Inferior parietal cortex (tissue), 1 donor: ENCODE measurements around the gene RAB6B.
"Not testable (repeated sequence)": the region's sequence is repeated elsewhere in the genome, so short reads cannot be mapped to it uniquely, and the experiment has no call there.

Source experiments
- DNase-seq: peaks from one replicate; pipeline ENCODE4 v3.0.0-alpha.2; 2016; ENCODE audit errors: extremely low spot score

Gene RAB6B

DNA sequence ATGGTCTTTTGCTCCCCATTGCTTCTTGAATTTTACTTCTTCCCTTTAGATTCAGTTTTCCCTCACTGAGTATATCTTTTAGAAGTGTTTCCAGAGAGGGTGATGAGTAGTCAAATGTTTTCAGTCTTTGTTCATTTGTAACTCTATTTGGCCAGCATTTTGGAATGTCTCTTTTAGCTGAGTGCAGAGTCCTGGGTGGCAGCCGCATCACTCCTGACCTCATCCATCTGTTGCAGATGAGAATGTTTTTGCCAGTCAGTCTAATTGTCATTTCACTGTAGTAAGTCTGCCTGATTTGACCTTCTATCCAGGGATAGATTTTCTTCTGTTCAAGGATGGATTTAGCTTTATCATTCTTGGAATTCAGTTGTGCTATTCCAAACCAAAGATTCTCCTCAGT lies 82.8 kb downstream of the RAB6B start:
- no peak for DNase-seq

DNA sequence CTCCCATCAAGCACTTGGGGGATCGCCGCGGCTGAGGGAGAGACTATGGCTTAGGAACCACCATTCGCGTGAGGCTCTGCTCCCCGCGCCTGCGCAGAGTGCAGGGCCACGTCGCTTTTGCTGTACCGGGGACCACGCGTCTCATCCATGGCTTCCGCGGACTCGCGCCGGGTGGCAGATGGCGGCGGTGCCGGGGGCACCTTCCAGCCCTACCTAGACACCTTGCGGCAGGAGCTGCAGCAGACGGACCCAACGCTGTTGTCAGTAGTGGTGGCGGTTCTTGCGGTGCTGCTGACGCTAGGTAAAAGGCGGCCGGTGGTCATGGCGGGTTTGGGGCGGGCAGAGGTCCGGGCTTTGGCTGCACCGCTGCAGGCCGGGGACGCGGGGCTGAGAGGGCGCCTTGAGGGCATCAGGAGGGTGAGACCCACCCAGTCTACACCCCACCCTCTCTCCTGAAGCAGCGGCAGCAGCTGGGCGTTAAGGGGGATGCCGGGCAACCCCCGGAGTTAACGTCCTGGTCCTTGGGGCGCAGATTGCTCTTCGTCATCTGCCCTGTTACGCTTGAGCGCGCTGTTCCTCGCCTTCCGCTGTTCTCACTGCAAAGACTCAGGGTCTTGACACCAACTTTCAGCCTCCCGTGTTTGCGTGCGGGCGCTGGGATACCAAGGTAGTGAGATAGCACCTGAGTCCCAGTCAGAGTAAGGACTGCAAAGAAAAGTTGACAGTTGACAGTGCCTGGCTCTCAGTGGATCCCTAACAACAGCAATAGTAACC lies 89.8 kb downstream of the RAB6B start, which contains the start of gene SRPRB:
Gene SRPRB, plus strand, starts transcription at position 114 of the 774 bp plus-strand sequence. Its CDS starts 34 bp downstream, at position 148.
- peak; percentile 97 for DNase-seq

GRCh38 chr3:133805384-133805701 lies 90.3 kb downstream of the RAB6B start:
- DNase-seq: no peak

GRCh38 chr3:133804896-133805295 lies 90.8 kb downstream of the RAB6B start:
- DNase-seq: no peak

GRCh38 chr3:133803469-133803868 lies 92.2 kb downstream of the RAB6B start:
- no peak for DNase-seq

DNA sequence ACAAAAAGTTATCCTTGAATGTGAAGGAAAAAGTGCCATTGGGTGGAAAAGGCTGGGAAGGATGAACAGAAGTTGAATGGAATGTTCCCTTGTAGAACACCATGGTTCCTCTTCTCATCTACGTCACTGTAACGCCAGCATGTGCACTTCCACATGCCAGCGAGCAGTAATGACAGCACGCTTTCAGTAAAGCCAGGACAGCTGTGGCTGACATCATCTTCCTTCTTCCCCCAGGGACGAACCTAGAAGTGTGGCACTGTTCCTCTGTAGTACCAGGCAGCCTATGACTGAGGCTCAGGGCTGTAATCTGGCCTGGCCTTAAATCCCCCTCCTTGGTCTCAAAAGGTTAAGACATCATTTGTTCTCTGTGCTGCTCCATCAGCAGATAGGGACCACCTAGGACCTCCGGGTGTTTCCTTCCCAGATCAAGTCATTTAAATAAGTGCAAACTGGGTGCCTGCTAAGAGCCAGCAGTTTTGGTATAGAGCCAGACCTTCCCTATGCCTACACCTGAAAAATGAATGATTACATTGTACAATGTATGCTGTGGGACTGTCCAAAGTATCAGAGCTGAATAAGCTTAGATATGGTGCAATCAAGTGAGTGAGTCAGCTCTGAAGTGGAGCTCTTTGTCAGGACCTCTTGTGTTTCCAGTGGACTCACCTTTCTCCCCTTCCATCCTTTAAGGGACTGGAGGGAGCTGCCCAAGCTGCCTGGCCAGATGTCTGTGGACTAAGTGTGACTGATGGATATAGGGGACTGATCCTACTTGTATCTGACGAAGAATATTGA lies 95.7 kb downstream of the RAB6B start:
- DNase-seq: no peak

DNA sequence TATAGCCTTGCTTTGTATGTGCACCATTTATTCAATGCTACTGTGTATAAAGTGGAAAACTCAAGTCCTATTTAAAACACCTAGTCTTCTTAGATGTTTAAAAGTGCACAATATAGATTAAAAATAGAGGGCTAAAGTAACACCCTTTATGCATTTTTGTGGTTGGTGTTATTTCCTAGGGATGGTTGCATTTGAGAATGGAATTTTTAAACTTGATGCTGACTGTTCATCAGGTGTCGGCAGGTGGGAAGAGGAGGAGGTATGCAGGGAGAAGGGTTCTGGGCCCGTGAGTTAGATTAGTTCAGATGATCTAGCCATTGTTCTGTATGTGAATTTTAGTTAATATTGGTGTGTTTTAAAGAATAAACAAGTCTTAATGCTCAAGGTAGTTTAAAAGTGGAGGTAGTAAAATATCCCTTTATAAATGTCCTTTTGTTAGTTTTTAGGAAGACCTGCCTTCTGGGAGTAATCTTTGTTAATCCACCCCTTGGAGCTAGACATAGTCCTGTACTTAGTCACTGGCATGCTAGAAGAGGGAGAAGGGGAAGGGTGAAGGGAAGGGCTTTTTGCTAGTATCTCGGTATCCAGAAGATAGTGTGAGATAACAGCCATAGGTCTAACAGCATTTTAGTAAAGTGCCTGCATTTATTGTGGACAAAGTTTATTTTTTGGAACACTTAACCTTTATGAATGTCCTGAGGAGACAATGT lies 98.1 kb downstream of the RAB6B start:
- no peak for DNase-seq

DNA sequence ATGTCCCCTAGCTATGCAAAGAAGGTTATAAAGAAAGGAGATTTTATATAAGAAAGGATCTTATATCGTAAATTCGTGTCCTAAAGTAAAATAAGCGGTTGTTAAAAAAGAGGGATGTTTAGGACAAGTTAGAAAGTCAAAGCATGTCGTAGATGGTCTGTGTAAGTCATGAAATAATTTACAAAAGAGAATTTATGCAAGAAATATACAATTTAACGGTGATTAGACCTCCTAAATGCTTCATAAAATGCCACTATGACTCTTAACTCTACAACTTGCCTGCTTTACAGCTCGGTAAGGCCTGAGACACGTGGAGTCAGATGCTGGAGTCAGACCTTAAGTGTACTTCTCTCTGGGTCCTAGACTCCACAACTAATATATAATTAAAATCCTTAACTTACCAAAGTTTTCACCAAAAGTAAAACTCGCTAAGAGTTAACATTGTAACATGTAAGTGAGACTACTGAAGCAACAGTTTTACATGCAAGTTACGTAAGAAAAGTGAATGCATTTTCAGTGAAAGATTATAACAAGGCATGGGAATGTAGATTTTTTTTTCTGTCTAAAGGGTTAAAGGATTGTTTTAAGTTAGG lies 103.4 kb downstream of the RAB6B start:
- DNase-seq: no peak

DNA sequence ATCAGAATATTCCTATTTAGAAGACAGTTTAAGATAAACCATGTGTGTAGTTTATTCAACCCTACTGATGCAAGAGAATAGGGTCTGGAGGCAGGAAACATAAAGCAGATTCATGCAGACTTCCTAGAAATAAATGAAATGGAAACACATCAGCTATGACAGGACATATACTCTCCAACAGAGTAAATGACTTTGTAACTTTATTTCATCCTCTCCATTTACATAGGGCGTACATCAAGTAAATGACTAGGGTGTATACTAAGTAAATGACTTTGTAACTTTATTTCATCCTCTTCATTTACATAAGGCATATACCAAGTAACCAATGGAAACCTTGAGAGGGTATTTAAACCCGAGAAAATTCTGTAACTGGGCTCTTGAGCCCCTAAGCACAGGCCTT lies 107.7 kb downstream of the RAB6B start:
- DNase-seq: no peak

- no peak for DNase-seq
Measured at GRCh38 chr3:133783762-133784161, 111.9 kb downstream of the RAB6B start.

DNA sequence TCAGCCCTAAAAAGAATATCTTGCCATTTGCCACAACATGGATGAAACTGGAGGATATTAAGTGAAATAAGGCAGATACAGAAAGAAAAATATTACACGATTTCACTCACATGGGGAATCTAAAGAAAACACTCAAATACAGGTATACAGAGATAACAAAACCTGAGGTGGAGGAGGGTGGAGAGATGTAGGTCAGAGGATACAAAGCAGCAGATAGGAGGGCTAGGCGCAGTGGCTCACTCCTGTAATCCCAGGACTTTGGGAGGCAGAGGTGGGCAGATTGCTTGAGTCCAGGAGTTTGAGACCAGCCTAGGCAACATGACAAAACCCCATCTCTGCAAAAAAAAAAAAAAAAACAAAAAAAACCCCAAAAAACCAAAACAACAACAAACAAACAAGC lies 113.2 kb downstream of the RAB6B start:
- no peak for DNase-seq

DNA sequence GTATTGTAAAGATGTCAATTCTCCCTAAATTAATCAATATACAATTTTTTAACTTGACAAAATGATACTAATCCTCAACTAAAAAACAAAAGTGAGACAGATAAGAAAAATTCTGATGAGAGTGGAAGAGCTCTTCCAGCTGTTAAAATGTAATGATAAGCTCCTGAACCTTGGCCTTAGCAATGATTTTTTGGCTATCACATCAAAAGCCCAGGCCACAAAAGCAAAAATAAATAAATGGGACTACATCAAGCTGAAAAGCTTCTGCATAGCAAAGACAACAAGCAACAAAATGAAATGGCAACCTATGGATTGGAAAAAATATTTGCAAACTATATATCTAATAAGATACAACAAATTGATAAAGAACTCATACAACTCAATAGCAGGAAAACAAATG lies 114.1 kb downstream of the RAB6B start:
- DNase-seq: no peak

DNA sequence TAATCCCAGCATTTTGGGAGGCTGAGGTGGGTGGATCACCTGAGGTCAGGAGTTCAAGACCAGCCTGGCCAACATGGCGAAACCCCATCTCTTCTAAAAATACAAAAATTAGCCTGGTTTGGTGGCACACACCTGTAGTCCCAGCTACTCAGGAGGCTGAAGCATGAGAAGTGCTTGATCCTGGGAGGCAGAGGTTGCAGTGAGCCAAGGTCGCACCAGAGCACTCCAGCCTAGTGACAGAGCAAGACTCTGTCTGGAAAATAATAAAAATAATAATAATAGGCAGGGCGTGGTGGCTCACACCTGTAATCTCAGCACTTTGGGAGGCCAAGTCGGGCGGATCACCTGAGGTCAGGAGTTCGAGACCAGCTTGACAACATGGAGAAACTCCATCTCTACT lies 114.9 kb downstream of the RAB6B start:
- not testable (repeated sequence) for DNase-seq

DNA sequence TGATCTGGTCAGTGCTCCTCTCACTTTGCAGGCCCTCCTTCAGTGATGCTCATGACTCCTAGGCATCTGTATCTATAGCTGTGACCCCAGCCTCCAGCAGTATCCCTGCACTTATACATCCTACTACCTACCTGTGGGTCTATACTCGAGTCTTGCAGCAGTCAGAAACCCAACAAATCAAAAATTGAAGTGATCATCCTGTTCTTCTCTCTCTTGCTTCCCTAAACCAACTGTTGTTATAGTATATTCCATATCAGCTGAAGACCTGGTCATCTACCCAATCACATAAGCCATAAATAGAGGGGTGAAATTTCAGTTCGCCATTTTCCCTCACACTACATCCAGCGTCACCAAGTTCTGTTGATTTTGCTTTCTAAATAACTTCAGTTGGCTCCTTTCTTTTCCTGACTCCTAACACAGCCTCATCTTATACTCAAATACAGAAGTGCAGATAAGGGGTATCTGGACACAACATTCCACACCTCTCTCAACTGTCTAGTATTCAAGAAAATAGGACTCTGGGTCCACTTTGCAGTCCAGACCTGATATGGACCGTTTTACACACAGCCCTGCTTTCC lies 116.0 kb downstream of the RAB6B start:
- no peak for DNase-seq

- no peak for DNase-seq
Measured at GRCh38 chr3:133777807-133778568, 117.7 kb downstream of the RAB6B start.

- no peak for DNase-seq
Measured at GRCh38 chr3:133776794-133777438, 118.8 kb downstream of the RAB6B start.

DNA sequence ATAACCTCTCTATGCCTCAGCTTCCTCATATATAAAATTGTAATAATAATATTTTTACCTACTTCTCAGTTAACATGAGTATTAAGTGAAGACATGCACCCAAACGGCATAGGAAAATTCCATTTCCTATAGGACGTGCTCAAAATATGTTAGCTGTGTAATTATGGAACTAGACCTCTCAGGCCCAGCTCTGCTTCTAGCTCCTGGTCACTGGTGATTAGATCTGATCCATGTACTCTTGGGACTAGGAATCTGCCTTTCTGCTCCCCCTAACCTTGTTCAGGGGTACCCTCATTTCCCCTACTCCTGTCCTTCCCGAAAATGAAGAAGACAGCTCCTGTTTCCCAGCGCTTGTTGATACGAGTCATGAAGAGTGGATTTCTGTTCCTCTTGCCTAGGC lies 119.8 kb downstream of the RAB6B start:
- DNase-seq: no peak

GRCh38 chr3:133775309-133775708 lies 120.4 kb downstream of the RAB6B start:
- no peak for DNase-seq
